Osteoblast (primary cell): ENCODE measurements around the gene PACRGL. TPM values are rescaled to one million over a fixed set of nuclear protein-coding genes. Genes with fewer than 3 reads are reported as not detected.

Experiments
- DNase-seq: peaks from one replicate; pipeline ENCODE4 v3.0.0; 2011; ENCODE audit warnings: low spot score, mixed read lengths; ENCODE audit not compliant: insufficient read length; ENCODE audit errors: missing footprints
- H2AFZ ChIP-seq: 2 replicates; pipeline ENCODE4 v1.6.0; 2011; ENCODE audit warnings: mild to moderate bottlenecking, low read length
- H3K27ac ChIP-seq: 2 replicates; pipeline ENCODE4 v1.5.1; 2011; ENCODE audit warnings: mild to moderate bottlenecking, low read depth, low read length, moderate library complexity
- H3K27me3 ChIP-seq: 2 replicates; pipeline ENCODE4 v1.6.0; 2012; ENCODE audit warnings: mild to moderate bottlenecking, control low read depth, inconsistent platforms, low read length, moderate library complexity; ENCODE audit not compliant: insufficient read depth
- H3K36me3 ChIP-seq: 2 replicates; pipeline ENCODE4 v1.5.1; 2011; ENCODE audit warnings: mild to moderate bottlenecking, low read length, control low read depth, moderate library complexity; ENCODE audit not compliant: insufficient read depth
- H3K4me1 ChIP-seq: 2 replicates; pipeline ENCODE4 v1.5.1; 2011; ENCODE audit warnings: mild to moderate bottlenecking, low read length, control low read depth, moderate library complexity; ENCODE audit not compliant: insufficient read depth
- H3K4me2 ChIP-seq: 2 replicates; pipeline ENCODE4 v1.6.0; 2011; ENCODE audit warnings: mild to moderate bottlenecking, low read length; ENCODE audit not compliant: insufficient read depth
- H3K4me3 ChIP-seq: fragments of 200-600 bp; sonication (generic); 3 replicates; pipeline ENCODE4 v1.5.1; 2012; ENCODE audit warnings: mild to moderate bottlenecking, low read length, inconsistent platforms; ENCODE audit not compliant: insufficient read depth
- H3K79me2 ChIP-seq: 2 replicates; pipeline ENCODE4 v1.6.0; 2012; ENCODE audit warnings: mild to moderate bottlenecking, low read length, control low read depth, inconsistent platforms; ENCODE audit not compliant: insufficient read depth
- H3K9me3 ChIP-seq: 2 replicates; pipeline ENCODE4 v1.5.1; 2011; ENCODE audit warnings: low read depth, low read length, control low read depth
- H4K20me1 ChIP-seq: 2 replicates; pipeline ENCODE4 v1.6.0; 2012; ENCODE audit warnings: mild to moderate bottlenecking, low read length, control low read depth; ENCODE audit not compliant: insufficient read depth
- CTCF ChIP-seq: IDR thresholded peaks from 2 replicates; pipeline ENCODE4 v1.5.1; 2011; ENCODE audit warnings: mild to moderate bottlenecking, low read depth, low read length, moderate library complexity; ENCODE audit errors: extremely low read depth
- total RNA-seq: library from RNA; depleted of rRNA; stranded (reverse); fragments of >200 nt; gene quantifications from 2 replicates; pipeline ENCODE4 v1.2.3, GENCODE V29; 2012

Gene PACRGL
- total RNA-seq, 1 donor: 27.5 TPM

- Histone ChIP-seq H3K27ac (no peak overlapping the region), H2AFZ (no peak overlapping the region), H3K27me3 (no peaks in the 10 kb centered on the region), H3K9me3 (no peaks in the 10 kb centered on the region), H3K79me2 (no peaks in the 10 kb centered on the region), H3K4me2 (no peak overlapping the region), H3K4me3 (no peak overlapping the region), H3K36me3 (no peaks in the 10 kb centered on the region), H4K20me1 (no peaks in the 10 kb centered on the region), H3K4me1 (no peaks in the 10 kb centered on the region)
- no peak for TF ChIP-seq CTCF
- no peak for DNase-seq
These were observed 52.4 kb downstream of the PACRGL start for GRCh38 chr4:20752641-20753040.

- Histone ChIP-seq H4K20me1 (no peaks in the 10 kb centered on the region), H3K4me2 (no peak overlapping the region), H3K27ac (no peak overlapping the region), H3K9me3 (no peaks in the 10 kb centered on the region), H3K79me2 (no peaks in the 10 kb centered on the region), H3K36me3 (no peaks in the 10 kb centered on the region), H3K4me1 (no peaks in the 10 kb centered on the region), H3K27me3 (no peaks in the 10 kb centered on the region), H2AFZ (no peak overlapping the region), H3K4me3 (no peak overlapping the region)
- no peak for TF ChIP-seq CTCF
- no peak for DNase-seq
These were observed 53.8 kb downstream of the PACRGL start for GRCh38 chr4:20754036-20754435.

GRCh38 chr4:20760053-20760452 is 59.8 kb downstream of the PACRGL start:
- TF ChIP-seq CTCF: peak; percentile 22
- DNase-seq: no peak
- no peak overlapping the region for H3K4me3 ChIP-seq

GRCh38 chr4:20761382-20761781 is 61.1 kb downstream of the PACRGL start:
- H3K4me1 ChIP-seq: no peaks in the 10 kb centered on the region
- H4K20me1 ChIP-seq: no peaks in the 10 kb centered on the region
- no peak overlapping the region for H3K4me3 ChIP-seq
- TF ChIP-seq CTCF: no peak
- no peak overlapping the region for H2AFZ ChIP-seq
- no peaks in the 10 kb centered on the region for H3K36me3 ChIP-seq
- no peaks in the 10 kb centered on the region for H3K79me2 ChIP-seq
- DNase-seq: no peak
- no peak overlapping the region for H3K27ac ChIP-seq
- no peaks in the 10 kb centered on the region for H3K9me3 ChIP-seq
- H3K4me2 ChIP-seq: no peak overlapping the region
- H3K27me3 ChIP-seq: no peaks in the 10 kb centered on the region

More at GRCh38 chr4:20760053-20760452, 59.8 kb downstream of the PACRGL start:
- no peaks in the 10 kb centered on the region for H3K79me2 ChIP-seq
- no peaks in the 10 kb centered on the region for H3K36me3 ChIP-seq
- no peaks in the 10 kb centered on the region for H4K20me1 ChIP-seq
- H3K27ac ChIP-seq: no peak overlapping the region
- no peak overlapping the region for H3K4me2 ChIP-seq
- no peaks in the 10 kb centered on the region for H3K4me1 ChIP-seq
- H3K9me3 ChIP-seq: no peaks in the 10 kb centered on the region
- no peak overlapping the region for H2AFZ ChIP-seq
- no peaks in the 10 kb centered on the region for H3K27me3 ChIP-seq
